ENCODE data around the gene GALNT17. TPM values are rescaled to one million over a fixed set of nuclear protein-coding genes. Genes with fewer than 3 reads are reported as not detected.

The GALNT17 gene
- total RNA-seq, 6 donors from 2014 or later: 5.3 to 26.2 (median 10.1) TPM

DNA sequence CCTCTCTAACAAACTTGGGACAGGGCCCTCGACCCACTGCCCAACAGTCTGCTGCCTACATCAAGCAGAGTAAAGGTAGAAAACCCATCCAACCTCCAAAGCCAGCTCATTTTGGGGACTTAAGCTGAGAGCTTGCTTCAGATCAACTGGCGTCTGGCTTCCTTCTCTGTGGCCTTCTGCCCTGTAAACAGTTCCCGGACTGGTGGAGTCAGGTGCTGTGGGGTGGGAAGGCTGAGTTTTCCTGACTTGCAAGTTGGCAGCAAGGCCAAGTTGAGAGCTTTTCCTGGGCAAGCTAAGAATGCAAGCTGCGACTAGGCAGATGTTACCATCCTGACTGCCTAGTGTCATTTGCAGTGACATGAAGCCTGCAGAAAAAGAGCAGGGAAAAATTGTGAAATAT is 3.7 kb downstream of the GALNT17 start:
- H3K27me3 ChIP-seq: peaks cover 0 to 16% (median 8%) of the 10 kb centered on the region in 4 donors
- 60 to 76% methylated on average over 1 to 4 of the region's 4 CpGs for WGBS, 2 donors
- no peak for TF ChIP-seq POLR2A (IDR thresholded peaks at IDR 0.05)
- ATAC-seq (ENCODE audit: low FRiP score in 2 of 2) (no peak), DNase-seq (no peak)
- no peak overlapping the region for H3K27ac ChIP-seq
- H3K4me3 ChIP-seq: no peak overlapping the region
- peaks cover 0 to 23% (median 3%) of the 10 kb centered on the region in 4 donors for H3K4me1 ChIP-seq
- H3K36me3 ChIP-seq: no peaks in the 10 kb centered on the region
- H3K9me3 ChIP-seq: no peaks in the 10 kb centered on the region

DNA sequence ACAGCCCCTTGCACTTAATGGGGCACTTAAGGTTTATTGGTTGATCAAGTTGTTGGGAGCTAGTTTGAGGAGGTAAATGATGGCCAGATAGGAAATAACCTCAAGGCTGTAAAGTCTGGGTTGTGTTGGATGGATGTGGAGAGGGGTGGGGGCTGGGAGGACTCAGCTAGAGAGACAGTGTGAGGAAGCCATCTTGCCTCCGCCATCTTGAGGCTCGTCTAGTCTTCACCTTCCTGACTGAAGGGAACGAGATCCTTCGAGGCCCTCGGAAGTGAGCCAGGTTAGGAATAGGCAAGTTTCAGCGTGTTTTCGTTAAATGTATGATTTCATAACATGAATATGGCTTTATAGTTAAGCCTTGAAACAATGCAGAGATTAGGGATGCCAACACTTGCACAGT is 5.5 kb downstream of the GALNT17 start:
- DNase-seq (no peak), ATAC-seq (ENCODE audit: low FRiP score in 2 of 2) (no peak)
- Histone ChIP-seq H3K27ac (no peak overlapping the region), H3K9me3 (no peaks in the 10 kb centered on the region), H3K36me3 (no peaks in the 10 kb centered on the region), H3K27me3 (peaks cover 0 to 5% (median 2%) of the 10 kb centered on the region in 4 donors), H3K4me1 (peaks cover 0 to 5% (median 0%) of the 10 kb centered on the region in 4 donors), H3K4me3 (no peak overlapping the region)
- 88 to 92% methylated on average over 7 of the region's 7 CpGs for WGBS, 2 donors
- TF ChIP-seq, protein P1, sequence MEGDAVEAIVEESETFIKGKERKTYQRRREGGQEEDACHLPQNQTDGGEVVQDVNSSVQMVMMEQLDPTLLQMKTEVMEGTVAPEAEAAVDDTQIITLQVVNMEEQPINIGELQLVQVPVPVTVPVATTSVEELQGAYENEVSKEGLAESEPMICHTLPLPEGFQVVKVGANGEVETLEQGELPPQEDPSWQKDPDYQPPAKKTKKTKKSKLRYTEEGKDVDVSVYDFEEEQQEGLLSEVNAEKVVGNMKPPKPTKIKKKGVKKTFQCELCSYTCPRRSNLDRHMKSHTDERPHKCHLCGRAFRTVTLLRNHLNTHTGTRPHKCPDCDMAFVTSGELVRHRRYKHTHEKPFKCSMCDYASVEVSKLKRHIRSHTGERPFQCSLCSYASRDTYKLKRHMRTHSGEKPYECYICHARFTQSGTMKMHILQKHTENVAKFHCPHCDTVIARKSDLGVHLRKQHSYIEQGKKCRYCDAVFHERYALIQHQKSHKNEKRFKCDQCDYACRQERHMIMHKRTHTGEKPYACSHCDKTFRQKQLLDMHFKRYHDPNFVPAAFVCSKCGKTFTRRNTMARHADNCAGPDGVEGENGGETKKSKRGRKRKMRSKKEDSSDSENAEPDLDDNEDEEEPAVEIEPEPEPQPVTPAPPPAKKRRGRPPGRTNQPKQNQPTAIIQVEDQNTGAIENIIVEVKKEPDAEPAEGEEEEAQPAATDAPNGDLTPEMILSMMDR (IDR thresholded peaks at IDR 0.05): no peak

DNA sequence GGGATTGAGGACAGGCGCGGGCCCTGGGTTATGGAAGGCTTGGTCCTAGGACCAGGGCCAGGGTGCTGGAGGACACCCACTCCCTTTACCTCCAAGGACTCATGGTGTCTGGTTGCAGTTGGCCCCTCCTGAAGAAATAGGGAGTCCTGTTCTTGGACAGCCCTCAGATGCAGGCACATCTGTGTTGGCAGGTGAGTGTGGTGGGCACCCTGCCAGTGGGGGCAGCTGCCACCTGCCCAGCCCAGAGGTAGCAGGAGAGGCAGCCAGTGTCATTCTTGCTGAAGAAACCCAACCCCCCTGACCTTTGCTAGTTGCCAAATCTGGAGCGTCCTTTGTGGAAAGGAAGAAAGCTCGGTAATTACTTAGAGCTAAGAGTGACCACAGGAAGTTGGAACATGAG is 8.3 kb downstream of the GALNT17 start:
- no peak for DNase-seq
- Histone ChIP-seq H3K4me1 (no peaks in the 10 kb centered on the region), H3K27ac (no peak overlapping the region), H3K27me3 (no peaks in the 10 kb centered on the region), H3K4me3 (no peak overlapping the region), H3K36me3 (no peaks in the 10 kb centered on the region), H3K9me3 (peaks cover 0 to 4% (median 0%) of the 10 kb centered on the region in 4 donors)
- 82 to 85% methylated on average over 4 of the region's 4 CpGs for WGBS, 2 donors
- ATAC-seq (ENCODE audit: low FRiP score in 2 of 2): no peak
- TF ChIP-seq EP300 (IDR thresholded peaks at IDR 0.05) (no peak), POLR2AphosphoS5 (IDR thresholded peaks at IDR 0.05) (no peak), POLR2A (IDR thresholded peaks at IDR 0.05) (no peak)
- TF ChIP-seq, protein P1 (IDR thresholded peaks at IDR 0.05): no peak

DNA sequence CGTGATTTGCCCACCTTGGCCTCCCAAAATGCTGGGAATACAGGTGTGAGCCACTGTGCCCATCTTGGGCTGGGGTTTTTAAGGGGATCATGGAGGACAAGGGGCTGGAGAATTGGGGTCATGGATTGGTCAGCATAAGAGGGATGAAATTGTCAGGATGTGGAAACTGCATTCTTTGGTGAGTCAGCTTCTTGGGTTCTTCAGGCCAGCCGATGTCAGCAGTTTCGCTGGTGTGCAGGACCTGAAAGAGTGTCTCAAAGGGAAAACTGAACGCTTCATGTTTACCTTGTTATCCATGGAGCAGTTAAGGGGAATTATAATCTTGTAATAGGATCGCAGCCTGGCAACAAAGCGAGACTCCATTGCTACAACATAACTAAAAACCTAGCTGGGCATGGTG is 13.0 kb downstream of the GALNT17 start:
- TF ChIP-seq POLR2AphosphoS5 (IDR thresholded peaks at IDR 0.05) (no peak), EP300 (IDR thresholded peaks at IDR 0.05) (no peak), POLR2A (IDR thresholded peaks at IDR 0.05) (no peak)
- TF ChIP-seq, protein P1 (IDR thresholded peaks at IDR 0.05): no peak
- ATAC-seq (ENCODE audit: low FRiP score in 2 of 2): no peak
- H3K27me3 ChIP-seq: no peaks in the 10 kb centered on the region
- DNase-seq: no peak
- no peak overlapping the region for H3K4me3 ChIP-seq
- H3K4me1 ChIP-seq: no peaks in the 10 kb centered on the region
- 77 to 80% methylated on average over 6 of the region's 6 CpGs for WGBS, 2 donors
- H3K9me3 ChIP-seq: peaks cover 0 to 4% (median 0%) of the 10 kb centered on the region in 4 donors
- no peak overlapping the region for H3K27ac ChIP-seq
- no peaks in the 10 kb centered on the region for H3K36me3 ChIP-seq

DNA sequence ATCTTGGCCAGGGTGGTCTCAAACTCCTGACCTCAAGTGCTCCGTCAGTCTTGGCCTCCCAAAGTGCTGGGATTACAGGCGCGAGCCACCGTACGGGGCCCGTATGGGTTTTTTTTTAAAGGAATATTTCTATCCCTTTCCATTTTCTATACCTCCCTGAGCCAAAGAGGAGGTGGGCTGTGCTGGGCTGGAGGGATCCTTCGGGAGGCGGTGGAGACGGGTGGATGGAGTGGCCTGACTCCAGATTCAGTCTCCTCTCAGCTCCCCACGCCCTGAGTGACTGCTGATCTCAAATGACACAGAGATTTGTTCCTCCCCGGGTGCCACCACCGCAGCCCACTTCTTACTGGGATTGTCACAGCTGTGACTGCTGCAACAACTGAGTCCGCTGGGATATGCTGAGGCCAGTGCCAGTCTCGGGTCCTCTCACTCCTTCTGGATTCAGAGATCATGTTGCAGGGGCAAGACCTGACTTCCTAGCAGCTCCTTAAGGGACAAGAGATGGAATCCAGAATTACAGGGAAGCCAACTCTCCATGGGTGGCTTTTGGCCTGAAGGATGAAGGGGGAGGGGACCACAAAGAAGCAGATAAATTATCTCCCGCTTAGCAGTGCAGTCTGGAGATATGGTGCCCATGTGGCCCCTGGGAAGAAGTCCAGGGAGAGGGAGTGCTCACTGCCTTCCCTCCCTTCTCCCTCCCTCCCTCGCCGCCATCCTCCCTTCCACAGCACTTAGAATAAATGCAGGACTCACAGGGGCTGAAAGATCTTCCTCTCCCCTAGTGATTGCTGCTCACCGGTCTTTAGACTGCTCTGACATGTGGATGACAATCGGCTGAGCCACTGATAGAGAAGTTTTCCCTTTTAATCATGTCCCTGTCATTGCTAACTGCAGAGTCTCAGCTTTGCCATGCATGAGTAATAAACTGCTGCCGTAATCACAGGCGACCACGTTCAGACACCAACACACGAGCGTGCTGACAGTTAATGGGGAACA is 14.3 kb downstream of the GALNT17 start:
- no peak overlapping the region for H3K27ac ChIP-seq
- H3K27me3 ChIP-seq: no peaks in the 10 kb centered on the region
- no peaks in the 10 kb centered on the region for H3K36me3 ChIP-seq
- DNase-seq: no peak
- ATAC-seq (ENCODE audit: low FRiP score in 2 of 2): no peak
- H3K9me3 ChIP-seq: peaks cover 0 to 4% (median 0%) of the 10 kb centered on the region in 4 donors
- WGBS, 2 donors: 58 to 69% methylated on average over 24 of the region's 24 CpGs
- H3K4me1 ChIP-seq: no peaks in the 10 kb centered on the region
- no peak overlapping the region for H3K4me3 ChIP-seq
- TF ChIP-seq EP300 (IDR thresholded peaks at IDR 0.05): no peak
- no peak for TF ChIP-seq POLR2AphosphoS5 (IDR thresholded peaks at IDR 0.05)
- TF ChIP-seq POLR2A (IDR thresholded peaks at IDR 0.05): no peak
- TF ChIP-seq, protein P1 (IDR thresholded peaks at IDR 0.05): no peak

Data from upper lobe of left lung (tissue), 6 donors.